HG03095 (cell line): ENCODE results near the gene ULK3.

Experiments
- ATAC-seq: cut with Tn5 transposase; IDR thresholded peaks from one replicate; pipeline ENCODE4 v1.9.1; 2021; ENCODE audit warnings: moderate library complexity; ENCODE audit not compliant: unreplicated experiment

ULK3 gene

GRCh38 chr15:74824976-74825375, 18.0 kb downstream of the ULK3 start:
- no peak for ATAC-seq

- no peak for ATAC-seq
Observed at GRCh38 chr15:74823324-74823723, 19.6 kb downstream of the ULK3 start.

- no peak for ATAC-seq
Observed at GRCh38 chr15:74822233-74822632, 20.7 kb downstream of the ULK3 start.

- no peak for ATAC-seq
Observed at GRCh38 chr15:74821790-74822158, 21.2 kb downstream of the ULK3 start.

- ATAC-seq, result peak; percentile 55
Observed at GRCh38 chr15:74821091-74821789, 21.7 kb downstream of the ULK3 start.

GRCh38 chr15:74820056-74820455, 22.9 kb downstream of the ULK3 start:
- ATAC-seq, result no peak

GRCh38 chr15:74817370-74817737, 25.6 kb downstream of the ULK3 start:
- ATAC-seq, result no peak

- ATAC-seq, result no peak
Observed at GRCh38 chr15:74816624-74817369, 26.2 kb downstream of the ULK3 start.

GRCh38 chr15:74815961-74816360, 27.0 kb downstream of the ULK3 start:
- no peak for ATAC-seq

- no peak for ATAC-seq
Observed at GRCh38 chr15:74815121-74815934, 27.6 kb downstream of the ULK3 start.

GRCh38 chr15:74812533-74812932, 30.4 kb downstream of the ULK3 start, which contains the start of gene LMAN1L:
TSS of gene LMAN1L (plus strand) at chr15:74812835. CDS start at chr15:74812855, 20 bp downstream.
- ATAC-seq, result no peak

- no peak for ATAC-seq
Observed at GRCh38 chr15:74809956-74810355, 33.0 kb downstream of the ULK3 start.

- ATAC-seq, result no peak
Observed at GRCh38 chr15:74809242-74809641, 33.7 kb downstream of the ULK3 start.

- no peak for ATAC-seq
Observed at GRCh38 chr15:74808840-74809229, 34.1 kb downstream of the ULK3 start.

- ATAC-seq, result no peak
Observed at GRCh38 chr15:74808078-74808839, 34.7 kb downstream of the ULK3 start.

GRCh38 chr15:74807282-74807681, 35.7 kb downstream of the ULK3 start:
- no peak for ATAC-seq

GRCh38 chr15:74804935-74805334, 38.0 kb downstream of the ULK3 start:
- no peak for ATAC-seq

- no peak for ATAC-seq
Observed at GRCh38 chr15:74802862-74803447, 40.0 kb downstream of the ULK3 start.

GRCh38 chr15:74802290-74802689, 40.7 kb downstream of the ULK3 start:
- no peak for ATAC-seq

GRCh38 chr15:74801311-74801997, 41.5 kb downstream of the ULK3 start:
- ATAC-seq, result no peak
